ENCODE measurements around the gene KLHDC4. TPM values are rescaled to one million over a fixed set of nuclear protein-coding genes. Genes with fewer than 3 reads are reported as not detected.

Gene KLHDC4
- total and polyA plus RNA-seq, 11 donors, result 6.8 to 20.5 (median 14.3) TPM

DNA sequence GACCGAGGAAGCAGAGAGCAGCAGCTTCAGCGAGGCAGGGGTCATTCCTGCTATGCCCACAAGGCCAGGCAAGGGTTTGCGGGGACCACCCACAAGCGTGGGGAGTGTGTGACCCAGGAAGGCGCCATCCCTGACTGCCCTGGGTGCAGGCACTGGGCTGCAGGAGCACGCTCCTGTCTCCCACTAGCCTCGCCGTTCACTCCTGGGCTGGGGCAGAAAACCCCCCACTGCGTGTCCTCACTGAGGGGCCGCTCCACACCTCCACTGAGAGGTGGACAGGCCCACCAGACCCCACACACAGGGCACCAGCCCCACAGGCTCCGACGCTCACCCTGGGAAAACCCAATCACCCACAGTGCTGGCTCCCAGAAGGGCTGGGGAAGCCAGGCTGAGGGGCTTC is 56.1 kb downstream of the KLHDC4 start:
- no peaks in the 10 kb centered on the region for H3K9me3 ChIP-seq
- no peak overlapping the region for H3K4me3 ChIP-seq
- no peaks in the 10 kb centered on the region for H3K27me3 ChIP-seq
- 96 to 98% (median 97%) methylated on average over 8 to 12 of the region's 12 CpGs for WGBS, 4 donors
- intact Hi-C loops (cut with DNase I), result no loop called here
- peaks cover 0 to 67% (median 47%) of the 10 kb centered on the region in 9 donors for H3K36me3 ChIP-seq
- H3K4me1 ChIP-seq, result peaks cover 0 to 7% (median 0%) of the 10 kb centered on the region in 12 donors
- DNase-seq (no peak), ATAC-seq (no peak)
- no peak overlapping the region for H3K27ac ChIP-seq
- TF ChIP-seq, protein P1, sequence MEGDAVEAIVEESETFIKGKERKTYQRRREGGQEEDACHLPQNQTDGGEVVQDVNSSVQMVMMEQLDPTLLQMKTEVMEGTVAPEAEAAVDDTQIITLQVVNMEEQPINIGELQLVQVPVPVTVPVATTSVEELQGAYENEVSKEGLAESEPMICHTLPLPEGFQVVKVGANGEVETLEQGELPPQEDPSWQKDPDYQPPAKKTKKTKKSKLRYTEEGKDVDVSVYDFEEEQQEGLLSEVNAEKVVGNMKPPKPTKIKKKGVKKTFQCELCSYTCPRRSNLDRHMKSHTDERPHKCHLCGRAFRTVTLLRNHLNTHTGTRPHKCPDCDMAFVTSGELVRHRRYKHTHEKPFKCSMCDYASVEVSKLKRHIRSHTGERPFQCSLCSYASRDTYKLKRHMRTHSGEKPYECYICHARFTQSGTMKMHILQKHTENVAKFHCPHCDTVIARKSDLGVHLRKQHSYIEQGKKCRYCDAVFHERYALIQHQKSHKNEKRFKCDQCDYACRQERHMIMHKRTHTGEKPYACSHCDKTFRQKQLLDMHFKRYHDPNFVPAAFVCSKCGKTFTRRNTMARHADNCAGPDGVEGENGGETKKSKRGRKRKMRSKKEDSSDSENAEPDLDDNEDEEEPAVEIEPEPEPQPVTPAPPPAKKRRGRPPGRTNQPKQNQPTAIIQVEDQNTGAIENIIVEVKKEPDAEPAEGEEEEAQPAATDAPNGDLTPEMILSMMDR (IDR thresholded peaks at IDR 0.05), result no peak
- TF ChIP-seq POLR2A (IDR thresholded peaks at IDR 0.05), result no peak

DNA sequence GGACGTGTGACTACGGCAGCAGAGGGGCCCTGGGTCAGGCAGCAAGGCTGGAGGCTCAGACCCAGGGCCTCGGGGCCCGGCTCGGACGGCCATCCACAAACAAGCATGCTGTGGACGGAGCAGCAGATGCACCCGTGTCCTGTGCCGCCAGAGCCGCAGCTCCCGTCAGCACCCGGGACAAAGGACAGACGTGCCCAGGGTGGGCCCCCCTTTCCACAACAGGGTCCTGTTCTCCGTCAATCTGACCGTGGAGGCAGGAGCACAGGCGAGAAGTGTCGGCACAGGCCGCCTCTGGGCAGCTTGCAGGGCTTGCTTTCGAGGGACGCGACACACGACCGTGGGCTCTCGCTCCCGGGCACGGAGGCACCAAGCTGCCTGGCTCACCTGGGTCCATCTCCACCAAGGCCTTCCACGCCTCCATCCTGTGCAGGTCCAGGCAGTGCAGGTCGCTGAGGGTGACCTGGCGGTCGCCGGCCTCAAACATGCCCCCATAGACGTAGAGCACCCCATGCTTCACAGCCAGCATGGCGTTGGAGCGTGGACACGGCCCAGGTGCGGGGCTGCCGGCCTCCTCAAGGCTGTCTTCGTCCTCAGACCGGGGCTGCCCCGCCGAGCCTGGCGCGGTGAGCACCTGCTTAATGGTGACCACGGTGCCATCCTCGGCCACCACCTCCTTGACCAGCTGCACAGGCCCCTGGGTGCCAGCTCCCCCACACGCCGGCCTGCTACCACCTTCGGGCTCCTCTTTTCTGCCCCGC is 56.7 kb downstream of the KLHDC4 start:
- peaks cover 0 to 64% (median 44%) of the 10 kb centered on the region in 9 donors for H3K36me3 ChIP-seq
- no peak overlapping the region for H3K4me3 ChIP-seq
- DNase-seq (no peak), ATAC-seq (peak in 1 of 4 donors; percentile 22)
- intact Hi-C loops (cut with DNase I), result no loop called here
- no peaks in the 10 kb centered on the region for H3K9me3 ChIP-seq
- WGBS, 4 donors, result 87 to 91% (median 90%) methylated on average over 36 to 49 of the region's 49 CpGs
- H3K4me1 ChIP-seq, result peaks cover 0 to 7% (median 0%) of the 10 kb centered on the region in 12 donors
- no peak overlapping the region for H3K27ac ChIP-seq
- H3K27me3 ChIP-seq, result no peaks in the 10 kb centered on the region
- no peak for TF ChIP-seq POLR2A (IDR thresholded peaks at IDR 0.05)

DNA sequence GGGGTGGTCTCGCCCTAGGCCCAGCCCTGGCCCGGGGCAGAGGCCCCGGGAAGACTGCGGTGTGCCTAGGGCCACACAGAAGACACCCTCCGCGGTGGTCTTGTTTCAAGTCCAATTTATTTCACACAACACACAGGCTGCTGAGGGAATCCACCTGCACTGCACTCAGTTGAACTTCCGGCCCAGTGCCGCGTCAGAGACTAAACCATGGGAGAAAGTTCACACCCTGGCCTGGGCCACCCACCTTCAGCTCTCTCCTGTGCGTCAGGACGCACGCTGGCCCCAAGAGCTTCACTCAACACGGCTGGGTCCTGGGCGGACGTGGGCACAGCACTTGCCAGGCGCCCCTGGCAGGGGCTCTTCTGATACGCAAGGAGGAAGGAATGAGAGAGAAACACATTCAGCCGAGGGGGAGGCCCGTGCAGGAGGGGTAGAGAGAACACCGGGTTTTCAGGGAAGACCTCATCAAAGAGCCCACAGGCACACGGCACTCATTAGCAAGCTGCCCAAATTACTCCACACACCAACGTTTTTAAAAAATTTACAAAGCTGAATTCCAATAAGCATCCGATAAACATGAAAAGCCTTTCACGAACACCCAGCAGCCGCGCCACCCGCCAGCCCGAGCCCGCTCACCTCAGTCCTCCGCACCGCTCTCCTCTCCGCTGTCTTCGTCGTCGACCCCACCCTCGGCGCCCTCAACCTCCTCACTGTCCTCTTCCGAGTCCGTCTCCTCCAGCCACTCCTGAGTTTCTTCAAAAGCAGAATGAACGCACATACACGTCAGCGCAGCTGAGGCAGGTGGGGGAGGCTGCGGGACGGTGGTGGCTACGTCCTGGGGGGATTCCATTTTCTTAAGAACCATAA is 57.8 kb downstream of the KLHDC4 start:
- Histone ChIP-seq H3K27ac (no peak overlapping the region), H3K9me3 (no peaks in the 10 kb centered on the region), H3K27me3 (no peaks in the 10 kb centered on the region), H3K4me1 (peaks cover 0 to 5% (median 0%) of the 10 kb centered on the region in 12 donors), H3K36me3 (peaks cover 0 to 63% (median 38%) of the 10 kb centered on the region in 9 donors), H3K4me3 (no peak overlapping the region)
- TF ChIP-seq POLR2A (IDR thresholded peaks at IDR 0.05), result no peak
- TF ChIP-seq, protein P1 (IDR thresholded peaks at IDR 0.05), result no peak
- DNase-seq (no peak), ATAC-seq (no peak)
- intact Hi-C loops (cut with DNase I), result no loop called here
- WGBS, 4 donors, result 93 to 96% (median 94%) methylated on average over 42 to 45 of the region's 45 CpGs

DNA sequence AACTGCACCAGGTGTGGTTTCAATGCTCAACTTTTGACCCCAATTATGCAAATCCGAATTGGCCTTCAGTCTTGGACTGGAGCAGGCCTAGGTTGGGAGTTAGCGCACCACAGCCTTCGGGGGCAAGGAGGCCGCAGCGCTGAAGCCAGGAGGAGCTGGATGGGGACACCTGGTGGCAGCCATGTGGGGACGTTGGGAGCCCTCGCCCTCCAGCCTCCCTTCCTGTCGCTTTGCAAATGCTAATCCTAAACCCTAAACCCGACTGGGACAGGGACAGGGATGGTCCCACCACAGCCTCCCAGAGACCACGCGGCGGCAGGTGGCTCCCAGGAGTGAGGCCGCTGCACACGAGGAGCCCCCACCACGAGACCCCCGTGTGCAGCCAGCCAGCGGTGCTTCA is 58.7 kb downstream of the KLHDC4 start:
- Histone ChIP-seq H3K36me3 (peaks cover 0 to 63% (median 39%) of the 10 kb centered on the region in 9 donors), H3K27me3 (no peaks in the 10 kb centered on the region), H3K27ac (no peak overlapping the region), H3K4me1 (peaks cover 0 to 13% (median 0%) of the 10 kb centered on the region in 12 donors), H3K9me3 (no peaks in the 10 kb centered on the region), H3K4me3 (no peak overlapping the region)
- TF ChIP-seq POLR2A (IDR thresholded peaks at IDR 0.05), result no peak
- TF ChIP-seq, protein P1 (IDR thresholded peaks at IDR 0.05), result no peak
- no peak for DNase-seq
- intact Hi-C loops (cut with DNase I), result no loop called here
- WGBS, 4 donors, result 92% methylated on average over 17 of the region's 17 CpGs
- ATAC-seq, result no peak
